ENCODE results near the gene HPSE2.
A peak's percentile ranks its signal among the peaks of the same experiment; 100 is the strongest.

Gene HPSE2

DNA sequence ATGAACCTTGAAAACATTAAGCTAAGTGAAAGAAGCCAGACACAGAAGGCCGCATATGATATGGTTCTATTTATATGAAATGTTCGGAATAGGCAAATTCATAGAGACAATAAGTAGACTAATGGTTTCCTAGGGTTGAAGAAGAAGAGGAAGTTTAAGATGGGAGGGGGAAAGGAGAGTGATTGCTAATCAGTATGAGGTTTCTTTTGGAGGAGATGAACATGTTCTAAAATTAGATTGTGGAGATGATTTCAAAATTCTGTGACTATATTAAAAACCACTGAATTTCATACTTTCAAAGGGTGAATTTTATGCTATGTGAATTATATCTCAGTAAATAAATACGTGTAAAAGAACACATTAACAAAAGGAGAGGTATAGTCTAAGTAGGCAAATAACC is 612.5 kb downstream of the HPSE2 start:
- TF ChIP-seq POLR2A (IDR thresholded peaks at IDR 0.05; ENCODE audit: low read length) (no peak), GATA1 (IDR thresholded peaks at IDR 0.05; ENCODE audit: low read depth, low read length) (no peak)
- DNase-seq = no peak

DNA sequence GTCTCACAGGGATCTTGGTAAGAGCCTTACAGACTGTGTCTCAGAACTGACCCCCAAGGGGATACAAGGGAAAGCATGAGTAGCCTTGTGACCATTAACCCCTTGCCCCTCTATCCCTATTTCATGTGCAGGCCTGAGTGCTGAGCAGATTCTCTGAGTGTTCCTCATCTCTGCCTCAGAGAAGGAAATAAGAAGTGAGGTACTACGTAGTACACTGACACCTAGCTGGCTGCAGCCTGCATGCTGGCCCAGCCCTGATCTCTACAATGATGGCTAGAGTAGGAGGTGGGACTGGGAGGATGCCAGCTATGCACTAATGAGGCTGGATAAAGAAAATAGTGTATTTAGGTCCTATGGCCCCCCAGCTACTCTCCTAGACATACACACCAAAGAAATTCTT is 614.0 kb downstream of the HPSE2 start:
- TF ChIP-seq GATA1 (IDR thresholded peaks at IDR 0.05; ENCODE audit: low read depth, low read length) (no peak), POLR2A (IDR thresholded peaks at IDR 0.05; ENCODE audit: low read length) (no peak)
- DNase-seq = no peak

DNA sequence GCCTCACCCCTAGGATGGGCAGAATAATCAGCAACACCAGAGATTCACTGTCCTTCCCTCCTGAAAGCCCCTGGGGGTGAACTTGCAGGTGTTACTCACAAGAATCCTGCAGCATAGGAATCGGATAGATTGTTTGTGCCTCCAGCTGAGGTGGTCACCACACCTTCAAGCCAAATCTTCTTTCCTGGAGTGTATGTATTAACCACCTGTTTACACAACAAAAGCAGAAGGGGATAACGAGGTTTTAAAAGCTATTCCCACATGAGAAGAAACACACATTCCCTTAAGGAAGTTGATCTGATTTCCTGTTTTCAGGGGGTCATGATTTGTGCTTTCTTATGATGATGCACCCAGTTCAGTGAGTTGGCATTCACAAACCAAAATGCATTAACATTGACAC is 615.1 kb downstream of the HPSE2 start:
- DNase-seq = no peak

DNA sequence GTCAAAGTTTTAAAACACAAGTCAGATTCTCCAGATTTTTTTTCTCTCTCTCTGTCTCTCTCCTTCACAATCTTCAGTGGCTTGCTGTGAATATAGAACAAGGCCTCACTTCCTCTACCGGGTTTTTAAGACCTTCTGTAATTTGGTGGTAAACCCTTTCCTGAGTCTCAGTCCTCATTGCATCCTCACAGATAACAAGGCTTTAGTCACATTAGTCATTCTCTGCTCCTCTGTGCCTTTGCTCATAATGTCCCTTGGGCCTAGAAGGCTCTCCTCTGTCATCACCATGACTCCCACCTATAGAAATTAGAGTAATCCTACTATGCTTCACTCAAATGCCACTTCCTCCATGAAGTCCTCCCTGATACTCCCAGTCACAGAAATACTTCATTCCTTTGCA is 616.2 kb downstream of the HPSE2 start:
- no peak for TF ChIP-seq GATA1 (IDR thresholded peaks at IDR 0.05; ENCODE audit: low read depth, low read length)
- TF ChIP-seq POLR2A (IDR thresholded peaks at IDR 0.05; ENCODE audit: low read length) = no peak
- DNase-seq = no peak

More for the DNA sequence above, 615.1 kb downstream of the HPSE2 start:
- no peak for TF ChIP-seq GATA1 (IDR thresholded peaks at IDR 0.05; ENCODE audit: low read depth, low read length)
- no peak for TF ChIP-seq POLR2A (IDR thresholded peaks at IDR 0.05; ENCODE audit: low read length)

DNA sequence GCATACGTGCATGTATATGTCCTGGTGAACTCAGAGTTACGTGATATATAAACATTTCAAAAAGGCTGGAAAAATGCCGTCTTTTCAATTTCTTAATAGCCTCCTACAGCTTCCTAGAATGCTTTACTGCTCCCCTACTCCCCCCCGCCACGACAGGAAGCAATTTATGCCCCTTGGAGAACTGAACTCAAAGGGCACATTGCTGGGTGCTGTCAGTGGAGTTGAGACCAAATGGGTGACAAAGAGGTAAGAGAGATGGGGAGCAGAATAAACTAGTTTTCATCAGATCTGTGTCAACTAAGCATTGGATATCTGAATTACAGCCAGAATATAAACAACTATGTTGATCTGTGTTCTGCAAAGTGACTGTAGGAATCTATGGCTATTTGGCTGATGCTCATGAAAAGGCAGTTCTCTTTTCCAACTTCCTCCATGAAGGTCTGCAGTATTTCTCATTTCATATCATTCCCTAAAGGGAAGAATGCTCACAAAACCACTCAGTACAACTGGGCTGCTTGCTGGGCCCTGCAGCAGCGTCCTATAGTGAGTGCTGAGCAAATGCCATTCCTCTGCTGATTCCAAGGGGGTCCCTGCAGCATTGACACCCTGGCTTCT is 617.6 kb downstream of the HPSE2 start:
- no peak for TF ChIP-seq POLR2A (IDR thresholded peaks at IDR 0.05; ENCODE audit: low read length)
- no peak for TF ChIP-seq GATA1 (IDR thresholded peaks at IDR 0.05; ENCODE audit: low read depth, low read length)
- DNase-seq = no peak

DNA sequence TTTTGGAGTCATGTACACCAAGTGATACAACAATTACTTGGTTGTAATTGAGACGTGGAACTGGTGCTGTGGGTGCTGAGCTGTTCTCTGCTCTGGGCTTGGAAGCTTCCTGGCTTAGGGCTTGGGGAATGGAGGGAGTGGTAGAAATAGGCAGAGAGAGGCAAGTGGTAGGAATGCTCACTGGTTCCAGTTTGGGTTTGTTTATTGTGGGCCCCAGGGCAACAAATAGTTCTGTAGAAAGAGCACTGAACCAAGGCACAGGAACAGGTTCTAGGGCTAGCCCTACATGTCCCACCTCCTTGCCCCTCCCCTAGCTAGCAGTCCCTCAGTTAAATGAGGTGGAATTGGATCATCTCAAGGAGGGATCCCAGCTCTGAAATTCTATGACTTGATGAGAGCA is 622.2 kb downstream of the HPSE2 start:
- DNase-seq = no peak
- TF ChIP-seq POLR2A (IDR thresholded peaks at IDR 0.05; ENCODE audit: low read length) = no peak
- TF ChIP-seq GATA1 (IDR thresholded peaks at IDR 0.05; ENCODE audit: low read depth, low read length) = no peak

DNA sequence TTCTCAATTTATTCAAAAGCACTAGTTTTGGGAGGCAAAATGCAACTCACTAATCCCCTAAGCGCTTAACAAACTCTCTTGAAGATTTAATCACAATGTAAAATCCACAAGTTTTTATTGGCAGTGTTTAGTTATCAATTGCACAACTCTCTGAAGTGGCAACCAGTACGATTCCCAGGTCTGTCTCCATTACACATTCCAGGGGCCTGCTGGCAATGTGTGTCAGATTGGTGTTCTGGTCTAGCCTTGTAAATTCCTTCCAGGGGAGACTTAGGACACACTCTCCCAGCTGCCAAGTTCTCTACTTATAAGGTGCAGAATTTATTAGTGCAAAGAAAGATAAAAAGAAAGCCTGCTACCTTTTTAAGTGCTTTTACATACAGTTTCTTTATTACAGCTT is 624.2 kb downstream of the HPSE2 start:
- no peak for DNase-seq
- TF ChIP-seq POLR2A (IDR thresholded peaks at IDR 0.05; ENCODE audit: low read length) = no peak
- TF ChIP-seq GATA1 (IDR thresholded peaks at IDR 0.05; ENCODE audit: low read depth, low read length) = no peak

DNA sequence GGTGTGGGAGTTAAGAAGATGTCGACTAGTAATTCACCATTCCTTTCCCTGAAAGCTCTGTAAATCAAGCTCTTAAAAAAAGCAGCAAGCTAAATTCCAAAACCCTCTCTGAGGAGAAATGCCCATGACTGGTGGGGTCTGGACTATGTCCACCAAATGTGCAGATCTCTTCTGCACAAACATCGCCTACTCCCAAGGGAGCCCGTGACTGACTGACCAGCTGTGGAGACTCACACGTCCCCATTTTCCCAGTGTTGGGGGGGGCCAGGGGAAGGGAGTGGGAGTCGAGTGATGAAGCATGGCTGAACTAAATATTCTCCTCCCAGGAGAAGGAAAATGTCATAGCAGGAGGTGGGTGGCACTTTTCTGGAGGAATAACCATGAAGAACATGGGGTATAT is 624.8 kb downstream of the HPSE2 start:
- TF ChIP-seq POLR2A (IDR thresholded peaks at IDR 0.05; ENCODE audit: low read length) (no peak), GATA1 (IDR thresholded peaks at IDR 0.05; ENCODE audit: low read depth, low read length) (no peak)
- DNase-seq = no peak

DNA sequence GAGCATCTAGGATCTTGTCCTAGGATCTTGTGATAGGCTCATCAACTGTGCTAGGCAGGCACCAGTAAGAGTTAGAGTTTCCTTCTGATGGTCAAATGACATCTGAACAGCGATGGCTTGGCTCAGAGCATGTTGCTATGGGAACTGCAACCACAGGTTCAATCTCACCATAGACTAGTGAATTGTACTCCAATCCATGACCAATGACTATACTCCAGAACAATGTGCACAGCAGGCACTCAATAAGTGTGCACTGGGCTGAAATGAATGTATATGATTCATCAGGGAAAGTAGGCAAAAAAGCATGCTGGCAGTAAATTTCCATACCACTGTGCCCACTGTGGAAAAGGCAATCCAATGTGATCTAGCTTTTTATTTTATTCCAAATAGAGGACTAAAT is 625.4 kb downstream of the HPSE2 start:
- DNase-seq = no peak
- TF ChIP-seq GATA1 (IDR thresholded peaks at IDR 0.05; ENCODE audit: low read depth, low read length) = no peak
- TF ChIP-seq POLR2A (IDR thresholded peaks at IDR 0.05; ENCODE audit: low read length) = no peak

DNA sequence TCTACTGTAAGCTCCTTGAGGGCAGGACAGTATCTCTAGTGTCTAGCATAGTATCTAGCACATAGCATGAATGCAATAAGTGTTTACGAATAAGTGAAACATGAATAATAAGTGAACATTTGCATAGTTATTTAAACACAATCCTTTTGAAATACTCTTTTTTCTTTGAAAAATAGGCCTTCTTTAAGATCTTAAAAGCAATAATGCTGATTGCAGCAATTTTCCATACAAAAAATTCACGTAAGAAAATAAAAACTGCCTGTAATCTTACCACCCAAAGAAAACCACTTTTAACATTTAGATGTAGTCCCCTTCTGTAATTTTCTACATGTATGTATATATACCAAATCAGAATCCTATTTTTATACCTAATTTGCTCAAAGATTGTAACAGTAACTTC is 626.4 kb downstream of the HPSE2 start:
- TF ChIP-seq POLR2A (IDR thresholded peaks at IDR 0.05; ENCODE audit: low read length) (no peak), GATA1 (IDR thresholded peaks at IDR 0.05; ENCODE audit: low read depth, low read length) (no peak)
- no peak for DNase-seq

DNA sequence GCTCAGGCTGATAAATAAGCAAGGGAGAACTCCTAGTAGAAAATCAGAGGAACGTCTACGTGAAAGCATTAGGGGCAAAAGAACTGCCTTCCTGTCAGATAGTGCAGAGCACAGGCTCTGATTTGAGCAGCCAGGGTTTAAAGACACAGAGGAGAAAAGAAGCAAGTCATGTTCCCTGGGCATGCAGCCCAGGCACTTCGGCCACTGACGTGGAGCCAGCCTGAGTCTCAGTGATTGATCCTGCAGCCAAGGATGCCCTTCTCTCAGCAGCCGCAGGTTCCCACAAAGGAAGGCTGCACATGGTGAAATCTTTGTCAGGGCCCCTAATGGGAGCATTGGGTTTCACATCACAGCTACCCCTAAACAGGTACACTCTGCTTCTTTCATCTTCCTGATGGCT is 627.2 kb downstream of the HPSE2 start:
- TF ChIP-seq GATA1 (IDR thresholded peaks at IDR 0.05; ENCODE audit: low read depth, low read length) (no peak), POLR2A (IDR thresholded peaks at IDR 0.05; ENCODE audit: low read length) (no peak)
- DNase-seq = peak; percentile 20 to 21

DNA sequence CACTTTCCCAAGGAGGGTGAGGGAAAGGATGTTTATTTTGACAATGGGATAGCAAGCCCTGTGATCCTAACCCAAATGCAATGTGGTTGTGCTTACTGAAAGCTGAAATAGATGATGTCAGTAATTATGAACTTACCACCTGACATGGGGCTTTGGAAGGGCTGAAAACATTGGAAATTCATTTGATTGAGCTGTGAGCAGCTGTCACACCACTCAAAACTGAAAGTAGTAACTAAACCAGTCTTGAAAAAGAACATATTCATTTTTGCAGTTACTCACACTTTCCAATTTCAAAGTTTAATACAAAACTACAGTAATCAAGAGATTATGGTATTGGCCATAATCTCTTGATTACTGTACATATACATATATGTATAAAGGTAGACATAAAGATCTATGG is 633.4 kb downstream of the HPSE2 start:
- TF ChIP-seq GATA1 (IDR thresholded peaks at IDR 0.05; ENCODE audit: low read depth, low read length) (no peak), POLR2A (IDR thresholded peaks at IDR 0.05; ENCODE audit: low read length) (no peak)
- DNase-seq = no peak

DNA sequence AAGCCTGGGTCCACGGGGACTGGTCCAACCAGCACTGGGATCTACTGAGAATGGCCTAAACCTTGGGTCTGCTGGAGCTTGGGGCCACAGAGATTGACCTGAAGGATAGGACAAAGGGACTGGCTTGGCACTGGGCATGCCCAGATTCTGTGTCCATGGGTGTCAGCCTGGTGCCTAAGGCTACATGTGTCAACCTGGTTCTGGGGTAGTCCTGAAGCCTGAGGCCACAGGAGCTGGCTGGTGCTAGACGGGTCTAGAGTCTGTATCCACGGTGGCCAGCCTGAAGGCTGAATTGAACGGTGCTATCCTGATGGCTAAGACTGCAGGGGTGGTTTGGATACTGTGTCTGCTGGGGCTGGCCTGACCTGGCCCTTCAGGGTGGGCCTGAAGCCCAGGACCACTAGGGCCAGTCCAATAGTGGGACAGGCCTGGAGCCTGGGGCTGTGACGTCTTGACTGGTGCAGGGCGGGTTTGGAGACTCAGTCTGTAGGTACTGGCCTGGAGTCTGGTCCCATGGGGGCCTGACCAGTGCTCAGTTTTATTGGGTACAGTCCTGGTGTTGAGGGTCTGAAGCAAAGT is 636.5 kb downstream of the HPSE2 start:
- no peak for DNase-seq
- no peak for TF ChIP-seq GATA1 (IDR thresholded peaks at IDR 0.05; ENCODE audit: low read depth, low read length)
- TF ChIP-seq POLR2A (IDR thresholded peaks at IDR 0.05; ENCODE audit: low read length) = no peak

DNA sequence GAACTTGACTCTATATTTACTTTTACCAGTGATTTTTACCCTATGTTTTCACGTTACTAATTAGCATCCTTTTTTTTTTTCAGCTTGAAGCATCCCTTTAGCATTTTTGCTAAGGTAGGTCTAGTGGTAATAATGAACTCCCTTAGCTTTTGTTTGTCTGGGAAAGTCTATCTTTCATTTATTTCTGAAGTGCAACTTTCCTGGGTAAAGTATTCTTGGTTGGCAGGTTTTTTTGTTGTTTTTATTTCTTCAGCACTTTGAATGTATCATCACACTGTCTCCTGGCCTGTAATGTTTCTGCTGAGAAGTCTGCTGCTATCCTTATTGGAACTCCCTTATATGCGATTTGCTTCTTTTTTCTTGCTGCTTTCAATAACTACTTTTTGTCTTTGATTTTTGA is 639.2 kb downstream of the HPSE2 start:
- DNase-seq = no peak
- TF ChIP-seq GATA1 (IDR thresholded peaks at IDR 0.05; ENCODE audit: low read depth, low read length) (no peak), POLR2A (IDR thresholded peaks at IDR 0.05; ENCODE audit: low read length) (no peak)

DNA sequence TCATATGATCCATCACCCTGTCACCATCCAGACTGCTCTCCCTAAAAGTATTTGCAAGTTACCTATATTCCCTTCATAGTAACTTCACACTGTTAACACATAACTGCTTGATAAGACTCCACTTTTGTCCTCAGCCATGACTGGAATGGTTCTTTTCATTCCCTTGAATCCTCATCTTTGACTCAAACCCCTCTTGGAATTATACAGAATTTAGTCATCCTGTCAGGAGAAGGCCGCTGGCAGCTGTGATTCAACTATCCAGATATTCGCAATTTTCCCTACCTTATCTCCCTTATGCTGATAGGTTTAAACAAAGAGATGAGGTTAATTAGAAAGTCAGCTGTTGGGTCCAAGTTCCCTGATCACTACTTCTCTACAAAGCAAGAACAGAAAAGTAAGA is 646.0 kb downstream of the HPSE2 start:
- TF ChIP-seq POLR2A (IDR thresholded peaks at IDR 0.05; ENCODE audit: low read length) = no peak
- no peak for TF ChIP-seq GATA1 (IDR thresholded peaks at IDR 0.05; ENCODE audit: low read depth, low read length)

More for the DNA sequence above, 646.0 kb downstream of the HPSE2 start:
- no peak for DNase-seq
